ENCODE measurements around the gene SLCO3A1.

The SLCO3A1 gene

GRCh38 chr15:91821458-91821857, 32.0 kb upstream of the SLCO3A1 start:
- Histone ChIP-seq H3K27ac (ENCODE audit: low read length) (no peak overlapping the region), H3K4me3 (ENCODE audit: low read length) (no peak overlapping the region), H3K27me3 (ENCODE audit: low read depth, low read length) (no peaks in the 10 kb centered on the region), H4K20me1 (ENCODE audit: insufficient read depth, low read length) (no peaks in the 10 kb centered on the region), H3K36me3 (replicated peaks; ENCODE audit: low read depth, low read length) (no peaks in the 10 kb centered on the region), H3K4me1 (ENCODE audit: low read length) (no peaks in the 10 kb centered on the region), H2AFZ (ENCODE audit: low read depth, low read length) (no peak overlapping the region), H3K4me2 (ENCODE audit: low read length) (no peak overlapping the region), H3K79me2 (ENCODE audit: low read length) (no peaks in the 10 kb centered on the region), H3K9ac (ENCODE audit: low read length) (no peak overlapping the region), H3K9me3 (ENCODE audit: insufficient read depth, low read length) (no peaks in the 10 kb centered on the region)
- no peak for TF ChIP-seq CTCF (IDR thresholded peaks at IDR 0.05; ENCODE audit: low read depth, low read length)
- no peak for TF ChIP-seq EZH2phosphoT487 (IDR thresholded peaks at IDR 0.05; ENCODE audit: low read depth)

GRCh38 chr15:91824256-91824655, 29.3 kb upstream of the SLCO3A1 start:
- Histone ChIP-seq H3K79me2 (ENCODE audit: low read length) (no peaks in the 10 kb centered on the region), H3K9ac (ENCODE audit: low read length) (no peak overlapping the region), H3K4me2 (ENCODE audit: low read length) (no peak overlapping the region), H3K4me1 (ENCODE audit: low read length) (no peaks in the 10 kb centered on the region), H3K27me3 (ENCODE audit: low read depth, low read length) (0 out of 2 replicates have a peak, but pooled peaks cover 2% of the 10 kb centered on the region), H4K20me1 (ENCODE audit: insufficient read depth, low read length) (no peaks in the 10 kb centered on the region), H3K9me3 (ENCODE audit: insufficient read depth, low read length) (no peaks in the 10 kb centered on the region), H3K36me3 (replicated peaks; ENCODE audit: low read depth, low read length) (no peaks in the 10 kb centered on the region), H3K4me3 (ENCODE audit: low read length) (no peak overlapping the region), H2AFZ (ENCODE audit: low read depth, low read length) (no peak overlapping the region), H3K27ac (ENCODE audit: low read length) (no peak overlapping the region)
- TF ChIP-seq EZH2phosphoT487 (IDR thresholded peaks at IDR 0.05; ENCODE audit: low read depth), result no peak
- no peak for TF ChIP-seq CTCF (IDR thresholded peaks at IDR 0.05; ENCODE audit: low read depth, low read length)

- TF ChIP-seq EZH2phosphoT487 (IDR thresholded peaks at IDR 0.05; ENCODE audit: low read depth), result no peak
- no peak for TF ChIP-seq CTCF (IDR thresholded peaks at IDR 0.05; ENCODE audit: low read depth, low read length)
- H3K27me3 ChIP-seq (ENCODE audit: low read depth, low read length), result peaks cover 2% of the 10 kb centered on the region; the same call in 1 of the 2 replicates
- H3K36me3 ChIP-seq (replicated peaks; ENCODE audit: low read depth, low read length), result no peaks in the 10 kb centered on the region
- H4K20me1 ChIP-seq (ENCODE audit: insufficient read depth, low read length), result no peaks in the 10 kb centered on the region
- H3K4me2 ChIP-seq (ENCODE audit: low read length), result no peak overlapping the region
- no peak overlapping the region for H3K4me3 ChIP-seq (ENCODE audit: low read length)
- no peak overlapping the region for H3K9ac ChIP-seq (ENCODE audit: low read length)
- no peaks in the 10 kb centered on the region for H3K9me3 ChIP-seq (ENCODE audit: insufficient read depth, low read length)
- H3K79me2 ChIP-seq (ENCODE audit: low read length), result no peaks in the 10 kb centered on the region
- H3K27ac ChIP-seq (ENCODE audit: low read length), result no peak overlapping the region
- no peak overlapping the region for H2AFZ ChIP-seq (ENCODE audit: low read depth, low read length)
- no peaks in the 10 kb centered on the region for H3K4me1 ChIP-seq (ENCODE audit: low read length)
Observed at GRCh38 chr15:91826443-91826842, 27.1 kb upstream of the SLCO3A1 start.

GRCh38 chr15:91833056-91833455, 20.5 kb upstream of the SLCO3A1 start:
- no peaks in the 10 kb centered on the region for H3K79me2 ChIP-seq (ENCODE audit: low read length)
- H3K4me3 ChIP-seq (ENCODE audit: low read length), result no peak overlapping the region
- no peaks in the 10 kb centered on the region for H3K36me3 ChIP-seq (replicated peaks; ENCODE audit: low read depth, low read length)
- H4K20me1 ChIP-seq (ENCODE audit: insufficient read depth, low read length), result no peaks in the 10 kb centered on the region
- H3K27me3 ChIP-seq (ENCODE audit: low read depth, low read length), result peaks cover 28% of the 10 kb centered on the region
- no peaks in the 10 kb centered on the region for H3K4me1 ChIP-seq (ENCODE audit: low read length)
- no peak overlapping the region for H3K9ac ChIP-seq (ENCODE audit: low read length)
- no peak overlapping the region for H3K4me2 ChIP-seq (ENCODE audit: low read length)
- H3K9me3 ChIP-seq (ENCODE audit: insufficient read depth, low read length), result no peaks in the 10 kb centered on the region
- H3K27ac ChIP-seq (ENCODE audit: low read length), result no peak overlapping the region
- H2AFZ ChIP-seq (ENCODE audit: low read depth, low read length), result no peak overlapping the region
- no peak for TF ChIP-seq CTCF (IDR thresholded peaks at IDR 0.05; ENCODE audit: low read depth, low read length)
- no peak for TF ChIP-seq EZH2phosphoT487 (IDR thresholded peaks at IDR 0.05; ENCODE audit: low read depth)
